CD14-positive monocyte (primary cell): ENCODE results near the gene EYS. TPM values are rescaled to one million over a fixed set of nuclear protein-coding genes. Genes with fewer than 3 reads are reported as not detected.
"Not testable (repeated sequence)": the region's sequence is repeated elsewhere in the genome, so short reads cannot be mapped to it uniquely, and the experiment has no call there.

Source experiments
- DNase-seq, 3 donors: peaks; one replicate each; pipeline ENCODE4 v3.0.0-alpha.2; 2011 to 2022
- H2AFZ ChIP-seq: 2 replicates; pipeline ENCODE4 v1.6.0; 2012; ENCODE audit warnings: mild to moderate bottlenecking, low read depth, low read length, inconsistent platforms; ENCODE audit not compliant: insufficient read depth, poor library complexity, severe bottlenecking
- H3K27ac ChIP-seq, 2 donors: 1 replicate in 1 of 2; 2 replicates in 1 of 2; pipeline ENCODE4 v1.5.1; 2012 to 2013; ENCODE audit warnings: low read length in 2 of 2, control low read depth in 1 of 2, inconsistent platforms in 1 of 2, low read depth in 1 of 2, mild to moderate bottlenecking in 1 of 2
- H3K27me3 ChIP-seq, 2 donors: one replicate each; pipeline versions ENCODE4 v1.6.0 to v1.6.1; 2011 to 2013; ENCODE audit warnings: low read length in 2 of 2; ENCODE audit not compliant: control insufficient read depth in 2 of 2, insufficient read depth in 2 of 2
- H3K36me3 ChIP-seq, 2 donors: replicated peaks in 1 of 2; 1 replicate in 1 of 2; 2 replicates in 1 of 2; pipeline versions ENCODE4 v1.5.1 to v1.6.1; 2012 to 2013; ENCODE audit warnings: low read length in 2 of 2, control low read depth in 1 of 2, inconsistent platforms in 1 of 2, mild to moderate bottlenecking in 1 of 2; ENCODE audit not compliant: insufficient read depth in 2 of 2, control insufficient read depth in 1 of 2
- H3K4me1 ChIP-seq, 2 donors: 1 replicate in 1 of 2; 2 replicates in 1 of 2; pipeline versions ENCODE4 v1.5.1 to v1.6.1; 2012 to 2013; ENCODE audit warnings: low read length in 2 of 2, control low read depth in 1 of 2, inconsistent platforms in 1 of 2, mild to moderate bottlenecking in 1 of 2, moderate library complexity in 1 of 2; ENCODE audit not compliant: insufficient read depth in 2 of 2, control insufficient read depth in 1 of 2
- H3K4me2 ChIP-seq: replicated peaks from 2 replicates; pipeline ENCODE3; 2012; ENCODE audit warnings: low read length, moderate library complexity, mild to moderate bottlenecking; ENCODE audit not compliant: poor library complexity, severe bottlenecking; ENCODE audit errors: extremely low read depth
- H3K4me3 ChIP-seq, 3 experiments: fragments of 200-600 bp in 1 of 3; sonication (generic) in 1 of 3; replicated peaks in 1 of 3; 1 replicate in 2 of 3; 2 replicates in 1 of 3; pipeline ENCODE4 v1.5.1; 2011 to 2013; ENCODE audit warnings: low read length in 3 of 3, mild to moderate bottlenecking in 3 of 3, control low read depth in 2 of 3, low read depth in 2 of 3, inconsistent platforms in 1 of 3, moderate library complexity in 1 of 3
- H3K79me2 ChIP-seq: 2 replicates; pipeline ENCODE4 v1.6.0; 2012; ENCODE audit warnings: mild to moderate bottlenecking, control low read depth, inconsistent platforms, low read length, moderate library complexity; ENCODE audit not compliant: insufficient read depth
- H3K9ac ChIP-seq: 2 replicates; pipeline ENCODE4 v1.6.0; 2017; ENCODE audit warnings: low read length, mild to moderate bottlenecking; ENCODE audit not compliant: insufficient read depth, poor library complexity, severe bottlenecking
- H3K9me3 ChIP-seq, 2 donors: replicated peaks in 1 of 2; 1 replicate in 1 of 2; 2 replicates in 1 of 2; pipeline versions ENCODE4 v1.5.1 to v1.6.1; 2012 to 2013; ENCODE audit warnings: low read length in 2 of 2, control low read depth in 1 of 2; ENCODE audit not compliant: control insufficient read depth in 1 of 2, insufficient read depth in 1 of 2
- H4K20me1 ChIP-seq: 2 replicates; pipeline ENCODE4 v1.6.0; 2012; ENCODE audit warnings: mild to moderate bottlenecking, low read length, control low read depth, moderate library complexity; ENCODE audit not compliant: insufficient read depth
- H3K27ac Mint-ChIP-seq, 7 donors: one replicate each; pipeline ENCODE4 v1.8.0; 2020; ENCODE audit warnings: mild to moderate bottlenecking in 7 of 7, mixed read lengths in 7 of 7, moderate library complexity in 6 of 7, inconsistent platforms in 2 of 7
- H3K27me3 Mint-ChIP-seq, 3 donors: one replicate each; pipeline ENCODE4 v1.8.0; 2021 to 2022; ENCODE audit warnings: low read depth in 3 of 3, mild to moderate bottlenecking in 3 of 3, mixed read lengths in 3 of 3, moderate library complexity in 3 of 3, inconsistent platforms in 1 of 3
- H3K36me3 Mint-ChIP-seq, 2 donors: one replicate each; pipeline ENCODE4 v1.8.0; 2020; ENCODE audit warnings: mixed read lengths in 2 of 2, inconsistent platforms in 1 of 2, mild to moderate bottlenecking in 1 of 2
- H3K4me1 Mint-ChIP-seq: one replicate; pipeline ENCODE4 v1.8.0; 2020; ENCODE audit warnings: mild to moderate bottlenecking, mixed read lengths
- H3K4me3 Mint-ChIP-seq, 2 donors: one replicate each; pipeline ENCODE4 v1.8.0; 2020; ENCODE audit warnings: mild to moderate bottlenecking in 2 of 2, mixed read lengths in 2 of 2, moderate library complexity in 1 of 2
- H3K9me3 Mint-ChIP-seq, 7 donors: one replicate each; pipeline ENCODE4 v1.8.0; 2020 to 2022; ENCODE audit warnings: mixed read lengths in 7 of 7, mild to moderate bottlenecking in 6 of 7, moderate library complexity in 6 of 7, inconsistent platforms in 2 of 7
- CTCF ChIP-seq: fragments of 200-600 bp; IDR thresholded peaks from one replicate; pipeline ENCODE4 v1.8.0; 2022; ENCODE audit warnings: antibody characterized with exemption, mild to moderate bottlenecking
- WGBS: methylation state at CpG from one replicate; pipeline ENCODE4 v1.1.5; 2013; ENCODE audit warnings: missing lambda C conversion rate; ENCODE audit not compliant: insufficient coverage; 5-methylcytosine and 5-hydroxymethylcytosine counted together
- intact Hi-C, 2 donors: fragments of 100-400 bp; cut with micrococcal nuclease; formaldehyde crosslinking; loops; one replicate each; pipeline versions ENCODE4 v1.15.0 to v1.15.1; 2023
- polyA plus RNA-seq, 3 donors: library from polyadenylated mRNA; depleted of rRNA in 1 of 3; unstranded in 2 of 3; stranded (reverse) in 1 of 3; fragments of 300-500 nt in 2 of 3; fragments of >200 nt in 1 of 3; fragmentation: Illumina TruSeq in 2 of 3; gene quantifications; 1 replicate in 2 of 3; 2 replicates in 1 of 3; pipeline ENCODE4 v1.2.3, GENCODE V29; 2012 to 2021

Gene EYS
- polyA plus RNA-seq, 3 donors, result 0.01 to 0.03 TPM; not detected in 1

- H3K4me1 ChIP-seq, result no peaks in the 10 kb centered on the region
- no peak for TF ChIP-seq CTCF
- no peak for DNase-seq
- H4K20me1 ChIP-seq, result no peaks in the 10 kb centered on the region
- no peak overlapping the region for H3K27ac Mint-ChIP-seq
- intact Hi-C loops, result no loop called here
- H3K27me3 ChIP-seq, result no peaks in the 10 kb centered on the region
- H3K79me2 ChIP-seq, result no peaks in the 10 kb centered on the region
- no peaks in the 10 kb centered on the region for H3K36me3 ChIP-seq
- no CpG with 5 or more reads among the region's 2 CpGs for WGBS
- no peaks in the 10 kb centered on the region for H3K27me3 Mint-ChIP-seq
- H3K4me3 Mint-ChIP-seq, result no peak overlapping the region
- H3K36me3 Mint-ChIP-seq, result no peaks in the 10 kb centered on the region
- no peak overlapping the region for H3K4me2 ChIP-seq
- no peak overlapping the region for H3K4me3 ChIP-seq
- H3K4me1 Mint-ChIP-seq, result no peaks in the 10 kb centered on the region
- no peak overlapping the region for H2AFZ ChIP-seq
- H3K9me3 Mint-ChIP-seq, result no peaks in the 10 kb centered on the region
- no peaks in the 10 kb centered on the region for H3K9me3 ChIP-seq
- no peak overlapping the region for H3K9ac ChIP-seq
- no peak overlapping the region for H3K27ac ChIP-seq
Observed at GRCh38 chr6:65501045-65501444, 206.0 kb downstream of the EYS start.

- H3K4me1 ChIP-seq, H3K27me3 ChIP-seq, intact Hi-C loops, H2AFZ ChIP-seq, H3K27ac ChIP-seq, H3K36me3 ChIP-seq, H3K9me3 Mint-ChIP-seq, H3K4me1 Mint-ChIP-seq, H3K27me3 Mint-ChIP-seq, H4K20me1 ChIP-seq, H3K9me3 ChIP-seq, H3K79me2 ChIP-seq, DNase-seq, H3K4me3 Mint-ChIP-seq, H3K27ac Mint-ChIP-seq, H3K9ac ChIP-seq, H3K4me3 ChIP-seq, H3K36me3 Mint-ChIP-seq, H3K4me2 ChIP-seq: not testable (repeated sequence)
- WGBS, result 100% methylated on average over 2 of the region's 7 CpGs
Observed at GRCh38 chr6:65483652-65484051, 223.4 kb downstream of the EYS start.
